HG02870 (cell line): ENCODE results near the gene DHX36.

Source experiments
- ATAC-seq: cut with Tn5 transposase; IDR thresholded peaks from one replicate; pipeline ENCODE4 v1.9.1; 2021; ENCODE audit warnings: mild to moderate bottlenecking, moderate library complexity; ENCODE audit not compliant: unreplicated experiment

Gene DHX36

DNA sequence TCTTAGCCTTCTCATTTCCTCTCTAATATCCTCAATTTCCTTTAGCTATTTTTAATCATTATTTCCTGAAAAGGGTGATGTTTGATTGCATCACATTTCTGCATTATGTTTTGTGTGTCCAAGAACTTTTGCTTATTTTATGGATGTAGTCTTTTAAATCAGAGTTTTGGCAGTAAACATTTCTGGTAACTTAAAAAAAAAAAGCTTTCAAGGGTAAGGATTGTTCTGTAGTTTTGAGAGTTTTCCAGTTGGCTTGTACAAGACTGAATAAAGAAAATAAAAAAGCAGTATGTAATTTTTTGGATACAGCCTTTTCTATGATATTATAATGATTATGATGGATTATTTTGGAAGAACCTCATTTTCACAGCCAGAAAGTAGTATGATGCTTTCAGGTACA, 99.4 kb downstream of the DHX36 start:
- no peak for ATAC-seq

GRCh38 chr3:154224366-154224765, 99.9 kb downstream of the DHX36 start:
- ATAC-seq, result no peak

DNA sequence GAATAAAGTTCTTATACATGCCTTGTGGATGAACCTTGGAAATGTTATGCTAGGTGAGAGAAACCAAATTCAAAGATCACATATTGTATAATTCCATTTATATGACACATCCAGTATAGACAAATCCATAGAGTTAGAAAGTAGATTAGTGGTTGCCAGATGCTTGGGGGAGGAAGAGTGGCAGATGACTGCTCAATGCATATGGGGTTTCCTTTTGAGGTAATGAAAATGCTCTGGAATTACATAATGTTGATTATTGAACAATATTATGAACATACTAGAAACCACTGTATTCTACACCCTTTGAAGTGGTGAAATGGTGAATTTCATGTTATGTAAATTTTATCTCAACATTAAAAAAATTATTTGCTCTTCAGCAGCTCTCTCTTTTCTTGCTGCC, 100.8 kb downstream of the DHX36 start:
- no peak for ATAC-seq
